Ovary (tissue), 3 donors: Measurements from ENCODE around the gene MNAT1.

Experiments
- CTCF ChIP-seq, 3 donors: fragments of 450-650 bp in 2 of 3; fragments of 200-600 bp in 1 of 3; IDR thresholded peaks; one replicate each; pipeline versions ENCODE4 v1.5.1 to v1.8.0; 2016 to 2022; ENCODE audit warnings: antibody characterized with exemption in 3 of 3, mild to moderate bottlenecking in 1 of 3
- EP300 ChIP-seq: sonication (generic); formaldehyde crosslinking; IDR thresholded peaks from one replicate; pipeline ENCODE4 v1.6.1; 2017; ENCODE audit warnings: antibody characterized with exemption
- POLR2A ChIP-seq: fragments of 450-650 bp; IDR thresholded peaks from one replicate; pipeline ENCODE4 v1.6.1; 2017; ENCODE audit warnings: antibody characterized with exemption, mild to moderate bottlenecking, moderate library complexity
- donor health status: DM: no; HTN: no; CAD: no.

- no peak for TF ChIP-seq POLR2A
- no peak for TF ChIP-seq CTCF (IDR thresholded peaks at IDR 0.05)
- no peak for TF ChIP-seq EP300
Measured at GRCh38 chr14:60789656-60790055, 55.1 kb downstream of the MNAT1 start.
